Bronchial epithelial cell (primary cell): ENCODE measurements around the gene DLGAP1. TPM values are rescaled to one million over a fixed set of nuclear protein-coding genes. Genes with fewer than 3 reads are reported as not detected.

Experiments
- DNase-seq: peaks from one replicate; pipeline ENCODE4 v3.0.0-alpha.2; 2010; ENCODE audit warnings: low read depth
- FAIRE-seq: peaks from 2 replicates; lab custom pipeline; 2011; peaks lifted over from hg19 to GRCh38; lab: Jason Lieb, UNC
- H3K27me3 ChIP-seq: 2 replicates; pipeline ENCODE4 v1.5.1; 2011; ENCODE audit warnings: low read length; ENCODE audit not compliant: control insufficient read depth, insufficient read depth
- H3K36me3 ChIP-seq: 2 replicates; pipeline ENCODE4 v1.5.1; 2011; ENCODE audit warnings: low read length; ENCODE audit not compliant: control insufficient read depth, insufficient read depth
- H3K4me3 ChIP-seq: 2 replicates; pipeline ENCODE4 v1.5.1; 2011; ENCODE audit warnings: mild to moderate bottlenecking, low read depth, low read length, control low read depth
- CTCF ChIP-seq: IDR thresholded peaks from 2 replicates; pipeline ENCODE4 v1.5.1; 2011; ENCODE audit warnings: mild to moderate bottlenecking, moderate library complexity, low read length, control low read depth, inconsistent platforms; ENCODE audit not compliant: insufficient read depth, severe bottlenecking
- total RNA-seq: library from RNA; depleted of rRNA; stranded (reverse); fragments of >200 nt; gene quantifications from 2 replicates; pipeline ENCODE4 v1.2.1, GENCODE V29; 2014

Gene DLGAP1
- total RNA-seq, 1 donor from 2014 or later: not detected

GRCh38 chr18:4430836-4431235 lies 24.3 kb downstream of the DLGAP1 start:
- Histone ChIP-seq H3K36me3 (no peaks in the 10 kb centered on the region), H3K4me3 (no peak overlapping the region), H3K27me3 (no peaks in the 10 kb centered on the region)
- DNase-seq (no peak), FAIRE-seq (peak; percentile 7)
- no peak for TF ChIP-seq CTCF

- no peak for FAIRE-seq
- no peak overlapping the region for H3K4me3 ChIP-seq
- no peak for TF ChIP-seq CTCF
These were observed 37.4 kb downstream of the DLGAP1 start for GRCh38 chr18:4417714-4418113.

DNA sequence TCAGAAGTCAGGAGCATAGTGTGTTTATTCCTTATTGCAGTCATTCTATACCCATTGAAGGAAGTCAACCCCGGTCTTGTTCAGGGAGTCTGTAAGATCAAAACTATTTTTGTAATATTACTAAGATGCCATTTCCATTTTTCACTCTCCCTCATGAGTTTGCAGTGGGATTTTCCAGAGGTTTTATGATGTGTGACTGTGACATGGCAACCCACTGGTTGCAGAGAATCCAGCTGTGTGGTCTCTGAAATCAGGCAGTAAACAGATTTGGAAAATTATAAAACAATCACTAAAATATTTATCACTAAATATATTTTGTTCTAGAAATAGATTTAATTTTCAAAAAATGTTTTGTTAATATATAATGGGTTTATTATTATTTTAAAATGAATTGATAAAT lies 38.1 kb downstream of the DLGAP1 start:
- TF ChIP-seq CTCF: no peak
- no peaks in the 10 kb centered on the region for H3K36me3 ChIP-seq
- no peak for DNase-seq

More at GRCh38 chr18:4417714-4418113, 37.4 kb downstream of the DLGAP1 start:
- Histone ChIP-seq H3K36me3 (no peaks in the 10 kb centered on the region), H3K27me3 (no peaks in the 10 kb centered on the region)
- DNase-seq: no peak

GRCh38 chr18:4412286-4412685 lies 42.8 kb downstream of the DLGAP1 start:
- Histone ChIP-seq H3K4me3 (no peak overlapping the region), H3K36me3 (no peaks in the 10 kb centered on the region), H3K27me3 (no peaks in the 10 kb centered on the region)
- DNase-seq: no peak
- FAIRE-seq: peak; percentile 18
- no peak for TF ChIP-seq CTCF

More for the DNA sequence above, 38.1 kb downstream of the DLGAP1 start:
- Histone ChIP-seq H3K4me3 (no peak overlapping the region), H3K27me3 (no peaks in the 10 kb centered on the region)
- no peak for FAIRE-seq

DNA sequence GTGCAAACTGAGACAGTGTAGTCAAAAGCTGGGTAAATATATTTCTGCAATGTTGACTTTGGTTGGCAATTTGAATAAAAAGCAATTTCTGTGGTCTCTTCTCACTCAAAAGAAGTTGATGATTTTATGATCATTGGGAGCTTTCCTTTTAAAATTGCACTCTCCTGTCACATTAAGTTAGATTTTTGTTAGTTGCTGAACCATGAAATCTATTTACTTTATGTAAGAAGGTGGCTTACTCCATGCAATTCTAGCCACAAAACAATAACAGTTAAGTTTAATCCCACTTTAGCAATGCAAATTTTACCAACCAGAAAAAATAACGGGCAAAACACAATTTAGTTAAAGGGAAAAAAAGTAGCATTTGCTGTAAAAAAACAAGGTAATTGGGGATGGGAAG lies 48.3 kb downstream of the DLGAP1 start:
- H3K4me3 ChIP-seq: no peak overlapping the region
- no peak for DNase-seq
- no peak for TF ChIP-seq CTCF
- no peak for FAIRE-seq
- no peaks in the 10 kb centered on the region for H3K36me3 ChIP-seq
- H3K27me3 ChIP-seq: no peaks in the 10 kb centered on the region

DNA sequence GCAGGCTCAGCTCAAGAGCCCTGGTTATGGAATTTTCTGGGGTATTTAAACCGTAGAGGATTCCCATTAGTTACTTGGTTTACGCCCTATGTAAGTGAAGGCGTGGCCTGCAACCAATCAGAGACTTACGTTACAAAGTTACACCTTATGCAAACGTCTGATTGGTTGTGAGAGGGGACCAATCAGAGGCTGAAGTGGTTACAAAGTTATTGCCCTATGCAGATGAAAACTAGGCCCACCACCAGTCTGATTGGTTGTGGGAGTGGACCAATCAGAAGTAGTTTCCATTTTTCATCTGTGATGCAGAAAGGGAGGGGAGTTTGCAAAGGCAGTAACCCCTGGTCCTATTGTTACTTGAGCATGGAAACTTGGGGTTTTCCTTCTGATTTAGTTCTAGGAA lies 49.1 kb downstream of the DLGAP1 start:
- no peak overlapping the region for H3K4me3 ChIP-seq
- H3K36me3 ChIP-seq: no peaks in the 10 kb centered on the region
- DNase-seq (no peak), FAIRE-seq (no peak)
- TF ChIP-seq CTCF: no peak
- H3K27me3 ChIP-seq: no peaks in the 10 kb centered on the region
